ENCODE measurements around the gene EIF2AK2.

EIF2AK2 gene

GRCh38 chr2:37090019-37090477 is 66.7 kb downstream of the EIF2AK2 start:
- Mint-ChIP-seq H3K4me1 (no peaks in the 10 kb centered on the region), H3K27ac (no peak overlapping the region), H3K36me3 (ENCODE audit: low read depth) (peaks cover 23% of the 10 kb centered on the region), H3K4me3 (no peak overlapping the region), H3K9me3 (no peaks in the 10 kb centered on the region), H3K27me3 (ENCODE audit: low read depth, poor library complexity) (no peaks in the 10 kb centered on the region)
- no peak for TF ChIP-seq CTCF (IDR thresholded peaks at IDR 0.05)
- DNase-seq: no peak

- peaks cover 14% of the 10 kb centered on the region for H3K36me3 Mint-ChIP-seq (ENCODE audit: low read depth)
- TF ChIP-seq CTCF (IDR thresholded peaks at IDR 0.05): no peak
- H3K4me3 Mint-ChIP-seq: no peak overlapping the region
- H3K4me1 Mint-ChIP-seq: no peaks in the 10 kb centered on the region
- H3K27me3 Mint-ChIP-seq (ENCODE audit: low read depth, poor library complexity): no peaks in the 10 kb centered on the region
- DNase-seq: no peak
- no peaks in the 10 kb centered on the region for H3K9me3 Mint-ChIP-seq
- no peak overlapping the region for H3K27ac Mint-ChIP-seq
Measured at GRCh38 chr2:37085731-37086147, 71.0 kb downstream of the EIF2AK2 start.

- Mint-ChIP-seq H3K36me3 (ENCODE audit: low read depth) (peaks cover 18% of the 10 kb centered on the region), H3K27me3 (ENCODE audit: low read depth, poor library complexity) (no peaks in the 10 kb centered on the region), H3K4me1 (no peaks in the 10 kb centered on the region), H3K27ac (no peak overlapping the region), H3K9me3 (no peaks in the 10 kb centered on the region), H3K4me3 (no peak overlapping the region)
- DNase-seq: no peak
- TF ChIP-seq CTCF (IDR thresholded peaks at IDR 0.05): no peak
Measured at GRCh38 chr2:37084797-37085196, 72.0 kb downstream of the EIF2AK2 start.

- Mint-ChIP-seq H3K4me3 (no peak within 1 kb of the TSS), H3K27me3 (ENCODE audit: low read depth, poor library complexity) (no peaks in the 10 kb centered on the region), H3K4me1 (no peaks in the 10 kb centered on the region), H3K9me3 (no peaks in the 10 kb centered on the region), H3K36me3 (ENCODE audit: low read depth) (peaks cover 19% of the 10 kb centered on the region), H3K27ac (peak within 1 kb of the TSS; percentile 44)
- peak; percentile 93 for DNase-seq
- TF ChIP-seq CTCF (IDR thresholded peaks at IDR 0.05): no peak
Measured at GRCh38 chr2:37083873-37084794, 72.6 kb downstream of the EIF2AK2 start, which contains the start of the genes GPATCH11 and HEATR5B. Gene GPATCH11 (plus strand): TSS chr2:37084518. CDS start chr2:37088382, 3,864 bp downstream. Gene HEATR5B (minus strand): TSS chr2:37084372. CDS start chr2:37083414, 958 bp downstream.

- H3K36me3 Mint-ChIP-seq (ENCODE audit: low read depth): peaks cover 27% of the 10 kb centered on the region
- no peak for DNase-seq
- no peaks in the 10 kb centered on the region for H3K27me3 Mint-ChIP-seq (ENCODE audit: low read depth, poor library complexity)
- H3K27ac Mint-ChIP-seq: no peak overlapping the region
- TF ChIP-seq CTCF (IDR thresholded peaks at IDR 0.05): no peak
- no peaks in the 10 kb centered on the region for H3K9me3 Mint-ChIP-seq
- no peak overlapping the region for H3K4me3 Mint-ChIP-seq
- H3K4me1 Mint-ChIP-seq: peaks cover 5% of the 10 kb centered on the region
Measured at GRCh38 chr2:37080689-37081088, 76.1 kb downstream of the EIF2AK2 start.

Measured in nephron progenitor cell (in vitro differentiated cells).